Smooth muscle cell (in vitro differentiated cells): Measurements from ENCODE around the gene ROR2. TPM values are rescaled to one million over a fixed set of nuclear protein-coding genes. Genes with fewer than 3 reads are reported as not detected.

Experiments
- DNase-seq: peaks from one replicate; lab custom pipeline; 2025; ENCODE audit not compliant: unreplicated experiment; lab: John Stamatoyannopoulos, UW
- H2AFZ ChIP-seq: fragments of 200-600 bp; sonication (generic); 2 replicates; pipeline ENCODE4 v1.6.0; 2016; ENCODE audit warnings: antibody characterized with exemption, low read depth, mild to moderate bottlenecking
- H3F3A ChIP-seq: fragments of 200-600 bp; sonication (generic); 2 replicates; pipeline ENCODE4 v1.6.0; 2017; ENCODE audit warnings: antibody characterized with exemption, low read depth
- H3K27ac ChIP-seq: fragments of 200-600 bp; sonication (generic); 2 replicates; pipeline ENCODE4 v1.5.1; 2016; ENCODE audit warnings: low read depth, mild to moderate bottlenecking
- H3K27me3 ChIP-seq: fragments of 200-600 bp; sonication (generic); 2 replicates; pipeline ENCODE4 v1.6.1; 2016; ENCODE audit warnings: low read depth, mild to moderate bottlenecking
- H3K36me3 ChIP-seq: fragments of 200-600 bp; sonication (generic); 2 replicates; pipeline ENCODE4 v1.5.1; 2016; ENCODE audit warnings: low read depth
- H3K4me1 ChIP-seq: fragments of 200-600 bp; sonication (generic); 2 replicates; pipeline ENCODE4 v1.5.1; 2016; ENCODE audit warnings: low read depth
- H3K4me2 ChIP-seq: fragments of 200-600 bp; sonication (generic); 2 replicates; pipeline ENCODE4 v1.6.0; 2016; ENCODE audit warnings: mild to moderate bottlenecking
- H3K4me3 ChIP-seq: fragments of 200-600 bp; sonication (generic); 2 replicates; pipeline ENCODE4 v1.5.1; 2016; ENCODE audit warnings: mild to moderate bottlenecking
- H3K79me2 ChIP-seq: fragments of 200-600 bp; sonication (generic); 2 replicates; pipeline ENCODE4 v1.6.0; 2016; ENCODE audit warnings: low read depth, mild to moderate bottlenecking
- H3K9ac ChIP-seq: fragments of 200-600 bp; sonication (generic); 2 replicates; pipeline ENCODE4 v1.6.0; 2016; ENCODE audit warnings: low read depth
- H3K9me3 ChIP-seq: fragments of 200-600 bp; sonication (generic); replicated peaks from 2 replicates; pipeline ENCODE4 v1.5.1; 2016; ENCODE audit warnings: low read depth
- H4K20me1 ChIP-seq: fragments of 200-600 bp; sonication (generic); 2 replicates; pipeline ENCODE4 v1.6.0; 2016; ENCODE audit warnings: low read depth
- WGBS: methylation state at CpG from one replicate; pipeline ENCODE4 v1.1.7; 2016; ENCODE audit warnings: low lambda C conversion rate; 5-methylcytosine and 5-hydroxymethylcytosine counted together
- polyA plus RNA-seq: library from polyadenylated mRNA; unstranded; fragments of >200 nt; fragmentation: Nextera tagmentation; extraction: Ambion mirVana; gene quantifications from 2 replicates; pipeline ENCODE4 v1.2.1, GENCODE V29; 2016
- total RNA-seq: library from RNA; depleted of rRNA; stranded (reverse); fragments of >200 nt; gene quantifications from 2 replicates; pipeline ENCODE4 v1.2.3, GENCODE V29; 2014
- TF ChIP-seq, protein P1 (sequence below): fragments of 200-600 bp; sonication (generic); IDR thresholded peaks from 2 replicates; pipeline ENCODE4 v1.5.1; 2017; ENCODE audit warnings: borderline replicate concordance, mild to moderate bottlenecking, antibody characterized with exemption; ENCODE audit not compliant: insufficient read depth, poor library complexity, severe bottlenecking

Gene ROR2
- total and polyA plus RNA-seq, 2 experiments from 2014 or later, result 16.7 to 21.7 TPM

DNA sequence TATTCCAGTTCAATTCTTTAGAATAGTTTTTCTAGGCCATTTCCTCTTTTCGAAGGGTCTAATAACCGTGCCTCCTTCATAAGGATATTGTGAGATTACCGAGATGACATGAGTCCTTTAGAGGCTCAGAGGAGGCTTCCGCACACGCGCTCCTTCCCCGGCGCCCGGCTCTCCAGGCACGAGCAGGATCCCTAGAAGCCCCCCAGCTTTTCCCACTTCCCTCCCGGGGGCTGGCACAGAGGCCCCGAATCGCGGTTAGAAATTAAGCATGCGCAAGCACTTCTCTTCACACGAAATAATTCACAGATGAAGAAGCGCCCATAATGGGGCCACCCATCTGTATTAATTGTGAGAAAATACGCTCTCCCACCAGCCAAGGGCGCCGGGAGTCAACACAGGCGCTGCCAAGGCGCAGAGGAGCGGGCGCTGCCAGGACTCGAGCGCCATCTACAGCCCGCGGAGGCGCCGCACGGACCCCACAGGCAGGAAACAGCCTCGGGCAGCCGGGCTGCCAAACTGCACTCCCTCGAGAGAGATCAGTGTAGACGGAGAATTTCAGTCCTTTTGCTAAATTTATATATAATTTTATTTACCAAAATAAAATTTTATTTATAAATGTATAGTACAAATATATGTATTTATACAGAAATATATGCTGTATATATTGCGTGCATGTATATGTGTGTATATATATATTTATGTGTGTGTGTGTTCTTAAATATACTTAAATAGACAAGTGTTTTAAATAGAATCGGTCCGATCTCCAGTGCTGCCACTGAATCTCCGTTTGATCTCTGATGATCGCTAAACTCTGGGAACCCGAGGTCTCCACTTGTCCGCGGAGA, 268.3 kb downstream of the ROR2 start:
- H3K4me1 ChIP-seq, result peaks cover 5% of the 10 kb centered on the region
- no peaks in the 10 kb centered on the region for H3K9me3 ChIP-seq
- no peaks in the 10 kb centered on the region for H3K27me3 ChIP-seq
- WGBS, result 39% methylated on average over 43 of the region's 43 CpGs
- peak; percentile 36 for DNase-seq
- no peaks in the 10 kb centered on the region for H4K20me1 ChIP-seq
- H3K79me2 ChIP-seq, result no peaks in the 10 kb centered on the region
- peak overlapping the region; percentile 50 for H3K27ac ChIP-seq
- no peak overlapping the region for H2AFZ ChIP-seq
- H3K9ac ChIP-seq, result no peak overlapping the region
- peak overlapping the region; percentile 22 for H3K4me3 ChIP-seq
- H3F3A ChIP-seq, result peaks cover 9% of the 10 kb centered on the region
- peak overlapping the region; percentile 73 for H3K4me2 ChIP-seq
- no peaks in the 10 kb centered on the region for H3K36me3 ChIP-seq
- TF ChIP-seq, protein P1, sequence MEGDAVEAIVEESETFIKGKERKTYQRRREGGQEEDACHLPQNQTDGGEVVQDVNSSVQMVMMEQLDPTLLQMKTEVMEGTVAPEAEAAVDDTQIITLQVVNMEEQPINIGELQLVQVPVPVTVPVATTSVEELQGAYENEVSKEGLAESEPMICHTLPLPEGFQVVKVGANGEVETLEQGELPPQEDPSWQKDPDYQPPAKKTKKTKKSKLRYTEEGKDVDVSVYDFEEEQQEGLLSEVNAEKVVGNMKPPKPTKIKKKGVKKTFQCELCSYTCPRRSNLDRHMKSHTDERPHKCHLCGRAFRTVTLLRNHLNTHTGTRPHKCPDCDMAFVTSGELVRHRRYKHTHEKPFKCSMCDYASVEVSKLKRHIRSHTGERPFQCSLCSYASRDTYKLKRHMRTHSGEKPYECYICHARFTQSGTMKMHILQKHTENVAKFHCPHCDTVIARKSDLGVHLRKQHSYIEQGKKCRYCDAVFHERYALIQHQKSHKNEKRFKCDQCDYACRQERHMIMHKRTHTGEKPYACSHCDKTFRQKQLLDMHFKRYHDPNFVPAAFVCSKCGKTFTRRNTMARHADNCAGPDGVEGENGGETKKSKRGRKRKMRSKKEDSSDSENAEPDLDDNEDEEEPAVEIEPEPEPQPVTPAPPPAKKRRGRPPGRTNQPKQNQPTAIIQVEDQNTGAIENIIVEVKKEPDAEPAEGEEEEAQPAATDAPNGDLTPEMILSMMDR, result peak; percentile 95

DNA sequence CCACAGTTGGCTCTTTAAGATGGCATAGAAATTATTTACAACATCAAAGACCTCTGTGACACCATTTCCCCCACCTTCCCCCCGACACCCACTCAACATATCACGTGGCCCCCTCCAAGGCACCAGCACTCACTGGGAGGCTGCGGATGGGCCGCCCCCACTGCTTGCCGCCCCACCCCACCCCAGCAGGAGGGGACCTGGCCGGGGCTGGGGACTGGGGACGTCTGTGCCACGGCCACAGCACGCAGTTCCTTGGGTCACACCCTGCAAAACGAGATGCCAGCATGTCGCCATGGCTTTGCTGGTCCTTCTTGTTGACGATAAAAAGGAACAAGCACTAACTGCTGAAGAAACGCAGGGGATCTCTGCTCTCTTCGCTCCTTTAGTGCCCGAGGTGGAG, 269.0 kb downstream of the ROR2 start:
- H3K9me3 ChIP-seq, result no peaks in the 10 kb centered on the region
- peaks cover 9% of the 10 kb centered on the region for H3F3A ChIP-seq
- WGBS, result 94% methylated on average over 8 of the region's 15 CpGs
- H3K79me2 ChIP-seq, result no peaks in the 10 kb centered on the region
- H3K4me2 ChIP-seq, result no peak overlapping the region
- H3K4me1 ChIP-seq, result peaks cover 5% of the 10 kb centered on the region
- no peaks in the 10 kb centered on the region for H4K20me1 ChIP-seq
- H3K27me3 ChIP-seq, result no peaks in the 10 kb centered on the region
- no peak overlapping the region for H3K4me3 ChIP-seq
- no peak for DNase-seq
- no peak overlapping the region for H3K9ac ChIP-seq
- no peak overlapping the region for H3K27ac ChIP-seq
- H2AFZ ChIP-seq, result no peak overlapping the region
- TF ChIP-seq, protein P1, result no peak
- H3K36me3 ChIP-seq, result no peaks in the 10 kb centered on the region

DNA sequence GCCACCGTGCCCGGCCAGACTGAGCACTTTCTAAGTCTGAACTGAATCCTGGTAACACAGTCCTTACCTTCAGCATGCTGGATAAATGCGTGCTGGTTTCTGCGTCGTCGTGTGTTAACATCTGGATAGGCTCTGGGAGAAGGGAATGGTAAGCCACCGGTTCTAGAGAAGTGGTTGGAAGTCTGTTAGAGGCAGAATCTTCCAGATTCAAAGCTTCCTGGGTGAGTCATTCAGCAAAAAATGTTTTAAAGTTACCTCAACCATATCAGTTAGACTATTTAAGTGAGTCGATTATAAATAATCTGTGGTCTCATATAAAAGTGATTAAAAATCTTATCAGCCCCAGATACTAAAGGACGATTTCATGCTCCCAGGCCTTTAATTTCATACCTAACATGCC, 269.9 kb downstream of the ROR2 start:
- 53% methylated on average over 9 of the region's 9 CpGs for WGBS
- H3K9ac ChIP-seq, result no peak overlapping the region

More for the DNA sequence above, 269.9 kb downstream of the ROR2 start:
- no peak for DNase-seq
- TF ChIP-seq, protein P1, result no peak
- no peaks in the 10 kb centered on the region for H3K27me3 ChIP-seq
- H2AFZ ChIP-seq, result no peak overlapping the region
- no peak overlapping the region for H3K4me3 ChIP-seq
- H4K20me1 ChIP-seq, result no peaks in the 10 kb centered on the region
- no peaks in the 10 kb centered on the region for H3K9me3 ChIP-seq
- H3K36me3 ChIP-seq, result no peaks in the 10 kb centered on the region
- peaks cover 9% of the 10 kb centered on the region for H3F3A ChIP-seq
- H3K4me2 ChIP-seq, result no peak overlapping the region
- peak overlapping the region; percentile 58 for H3K27ac ChIP-seq
- no peaks in the 10 kb centered on the region for H3K79me2 ChIP-seq
- peaks cover 5% of the 10 kb centered on the region for H3K4me1 ChIP-seq
